ENCODE results near the gene STAG1.

STAG1 gene

GRCh38 chr3:136300444-136300843 is 451.7 kb downstream of the STAG1 start:
- DNase-seq, result no peak

GRCh38 chr3:136297826-136298225 is 454.4 kb downstream of the STAG1 start:
- DNase-seq, result no peak

GRCh38 chr3:136296960-136297359 is 455.2 kb downstream of the STAG1 start:
- DNase-seq, result no peak

GRCh38 chr3:136294176-136294575 is 458.0 kb downstream of the STAG1 start:
- no peak for DNase-seq

GRCh38 chr3:136293279-136293678 is 458.9 kb downstream of the STAG1 start:
- no peak for DNase-seq

- DNase-seq, result no peak
Measured at GRCh38 chr3:136292500-136292899, 459.7 kb downstream of the STAG1 start.

GRCh38 chr3:136291302-136291701 is 460.9 kb downstream of the STAG1 start:
- DNase-seq, result no peak

Measured in NCI-H510A treated with DMSO at 0.1 percent for 48 hours (cell line).